ENCODE measurements around the gene IST1.

Gene IST1

GRCh38 chr16:71937868-71938510 is 42.7 kb downstream of the IST1 start:
- TF ChIP-seq TSHZ2 (CRISPR knock-in tag; IDR thresholded peaks at IDR 0.05) (no peak), TOX (CRISPR knock-in tag; IDR thresholded peaks at IDR 0.05; ENCODE audit: borderline replicate concordance) (no peak), POU6F1 (CRISPR knock-in tag; IDR thresholded peaks at IDR 0.05; ENCODE audit: borderline replicate concordance, low read depth) (no peak)
- no peak for ATAC-seq

- TF ChIP-seq TSHZ2 (CRISPR knock-in tag; IDR thresholded peaks at IDR 0.05) (no peak), ZNF70 (CRISPR knock-in tag; IDR thresholded peaks at IDR 0.05) (no peak), ZNF565 (CRISPR knock-in tag; conservative IDR thresholded peaks at IDR 0.05; ENCODE audit: low read depth) (no peak), PPARA (CRISPR knock-in tag; IDR thresholded peaks at IDR 0.05; ENCODE audit: borderline replicate concordance) (no peak), ISL1 (CRISPR knock-in tag; IDR thresholded peaks at IDR 0.05) (no peak), OSR1 (CRISPR knock-in tag; IDR thresholded peaks at IDR 0.05) (no peak), ARNTL (CRISPR knock-in tag; IDR thresholded peaks at IDR 0.05; ENCODE audit: borderline replicate concordance, low read depth) (no peak), RARB (CRISPR knock-in tag; IDR thresholded peaks at IDR 0.05) (no peak), CSRNP3 (CRISPR knock-in tag; IDR thresholded peaks at IDR 0.05) (no peak), PATZ1 (CRISPR knock-in tag; IDR thresholded peaks at IDR 0.05; ENCODE audit: borderline replicate concordance) (no peak), ZC3H10 (CRISPR knock-in tag; IDR thresholded peaks at IDR 0.05) (no peak), POU6F1 (CRISPR knock-in tag; IDR thresholded peaks at IDR 0.05; ENCODE audit: borderline replicate concordance, low read depth) (no peak)
- no peak for ATAC-seq
Observed at GRCh38 chr16:71943887-71944286, 48.6 kb downstream of the IST1 start.

- no peak for ATAC-seq
- TF ChIP-seq ZFP3 (CRISPR knock-in tag; IDR thresholded peaks at IDR 0.05) = no peak
- no peak for TF ChIP-seq ISL1 (CRISPR knock-in tag; IDR thresholded peaks at IDR 0.05)
- TF ChIP-seq POU6F1 (CRISPR knock-in tag; IDR thresholded peaks at IDR 0.05; ENCODE audit: borderline replicate concordance, low read depth) = no peak
- no peak for TF ChIP-seq RARB (CRISPR knock-in tag; IDR thresholded peaks at IDR 0.05)
- TF ChIP-seq SNAI2 (CRISPR knock-in tag; IDR thresholded peaks at IDR 0.05) = no peak
- TF ChIP-seq ESRRG (CRISPR knock-in tag; IDR thresholded peaks at IDR 0.05) = no peak
- no peak for TF ChIP-seq TOX (CRISPR knock-in tag; IDR thresholded peaks at IDR 0.05; ENCODE audit: borderline replicate concordance)
- TF ChIP-seq CSDC2 (CRISPR knock-in tag; IDR thresholded peaks at IDR 0.05) = no peak
- no peak for TF ChIP-seq BACH2 (CRISPR knock-in tag; IDR thresholded peaks at IDR 0.05; ENCODE audit: borderline replicate concordance)
- TF ChIP-seq TSHZ2 (CRISPR knock-in tag; IDR thresholded peaks at IDR 0.05) = no peak
- no peak for TF ChIP-seq ZNF70 (CRISPR knock-in tag; IDR thresholded peaks at IDR 0.05)
- no peak for TF ChIP-seq GLIS3 (CRISPR knock-in tag; IDR thresholded peaks at IDR 0.05)
Observed at GRCh38 chr16:71945616-71946015, 50.3 kb downstream of the IST1 start.
